OCI-LY7 (cell line): Measurements from ENCODE around the gene AOAH. TPM values are rescaled to one million over a fixed set of nuclear protein-coding genes. Genes with fewer than 3 reads are reported as not detected.

ENCODE experiments used
- BruUV-seq: library from RNA; stranded (reverse); fragments of 400-500 nt; replicated peaks from 2 replicates; lab custom pipeline; 2021; lab: Mats Ljungman, UMichigan
- CTCF ChIA-PET: fragments of 300-600 bp; sonication (Branson Sonifier 250); formaldehyde crosslinking; loops from one replicate; lab custom pipeline; 2022; ENCODE audit warnings: antibody characterized with exemption; ENCODE audit not compliant: unreplicated experiment; lab: Charles Lee
- POLR2A ChIA-PET: fragments of 300-600 bp; sonication (Branson Sonifier 250); formaldehyde crosslinking; loops from one replicate; lab custom pipeline; 2022; ENCODE audit warnings: antibody characterized with exemption; lab: Charles Lee
- DNase-seq: peaks from one replicate; pipeline ENCODE4 v3.0.0-alpha.2; 2015; ENCODE audit warnings: low spot score
- H2AFZ ChIP-seq: fragments of 200-600 bp; sonication (generic), shearing (Covaris generic); 2 replicates; pipeline ENCODE4 v1.6.1; 2014; ENCODE audit warnings: mild to moderate bottlenecking, antibody characterized with exemption, low read length, moderate library complexity
- H3K27ac ChIP-seq: fragments of 200-600 bp; sonication (generic); 2 replicates; pipeline ENCODE4 v1.5.1; 2014; ENCODE audit warnings: mixed run types, low read depth, mild to moderate bottlenecking, moderate library complexity, low read length, inconsistent platforms; ENCODE audit not compliant: poor library complexity, severe bottlenecking
- H3K36me3 ChIP-seq: fragments of 200-600 bp; sonication (generic); 2 replicates; pipeline ENCODE4 v1.6.1; 2014; ENCODE audit warnings: mild to moderate bottlenecking, antibody characterized with exemption, low read length, moderate library complexity, mixed read lengths; ENCODE audit not compliant: insufficient read depth
- H3K4me1 ChIP-seq: fragments of 200-600 bp; sonication (generic); 2 replicates; pipeline ENCODE4 v1.5.1; 2014; ENCODE audit warnings: mild to moderate bottlenecking, low read length; ENCODE audit not compliant: insufficient read depth, poor library complexity, severe bottlenecking
- H3K4me2 ChIP-seq: fragments of 200-600 bp; sonication (generic); 2 replicates; pipeline ENCODE4 v1.6.1; 2014; ENCODE audit warnings: mild to moderate bottlenecking, low read length
- H3K4me3 ChIP-seq: fragments of 200-600 bp; sonication (generic); 2 replicates; pipeline ENCODE4 v1.5.1; 2014; ENCODE audit warnings: mild to moderate bottlenecking, low read depth, low read length; ENCODE audit not compliant: poor library complexity, severe bottlenecking
- H3K79me2 ChIP-seq: fragments of 200-600 bp; sonication (generic); 2 replicates; pipeline ENCODE4 v1.6.1; 2016; ENCODE audit warnings: low read depth, mild to moderate bottlenecking, low read length, moderate library complexity, mixed read lengths; ENCODE audit not compliant: insufficient read depth
- H3K9me2 ChIP-seq: fragments of 200-600 bp; sonication (generic); 2 replicates; pipeline ENCODE4 v1.6.1; 2016; ENCODE audit warnings: mild to moderate bottlenecking, low read length, mixed read lengths; ENCODE audit not compliant: insufficient read depth
- H3K9me3 ChIP-seq: fragments of 200-600 bp; sonication (generic); 2 replicates; pipeline ENCODE4 v1.6.1; 2014; ENCODE audit warnings: mild to moderate bottlenecking, mixed run types, low read length, mixed read lengths
- H4K20me1 ChIP-seq: fragments of 200-600 bp; sonication (generic); 2 replicates; pipeline ENCODE4 v1.6.1; 2014; ENCODE audit warnings: mild to moderate bottlenecking, antibody characterized with exemption, low read length, moderate library complexity, mixed read lengths; ENCODE audit not compliant: insufficient read depth
- EZH2phosphoT487 ChIP-seq: fragments of 200-600 bp; sonication (generic); IDR thresholded peaks from 2 replicates; pipeline ENCODE4 v1.6.1; 2018; ENCODE audit warnings: low read depth, borderline replicate concordance, mild to moderate bottlenecking, mixed run types, antibody characterized with exemption, low read length, moderate library complexity, mixed read lengths
- intact Hi-C: fragments of 100-400 bp; cut with micrococcal nuclease; formaldehyde crosslinking; loops from one replicate; pipeline ENCODE4 v1.10.0; 2022; ENCODE audit not compliant: unreplicated experiment
- total RNA-seq, 2 experiments: library from RNA; depleted of rRNA in 1 of 2; stranded (reverse); fragments of >200 nt in 1 of 2; shearing (Covaris generic) in 1 of 2; gene quantifications; 2 replicates each; pipeline ENCODE4 v1.2.3, GENCODE V29; 2014 to 2022
- TF ChIP-seq, protein P1 (sequence below): fragments of 200-600 bp; sonication (generic); conservative IDR thresholded peaks from 2 replicates; pipeline ENCODE4 v1.5.1; 2014; ENCODE audit warnings: mild to moderate bottlenecking, antibody characterized with exemption, low read length, moderate library complexity, mixed read lengths

AOAH gene
- total RNA-seq, 2 experiments from 2014 or later = 0.13 to 0.61 TPM

DNA sequence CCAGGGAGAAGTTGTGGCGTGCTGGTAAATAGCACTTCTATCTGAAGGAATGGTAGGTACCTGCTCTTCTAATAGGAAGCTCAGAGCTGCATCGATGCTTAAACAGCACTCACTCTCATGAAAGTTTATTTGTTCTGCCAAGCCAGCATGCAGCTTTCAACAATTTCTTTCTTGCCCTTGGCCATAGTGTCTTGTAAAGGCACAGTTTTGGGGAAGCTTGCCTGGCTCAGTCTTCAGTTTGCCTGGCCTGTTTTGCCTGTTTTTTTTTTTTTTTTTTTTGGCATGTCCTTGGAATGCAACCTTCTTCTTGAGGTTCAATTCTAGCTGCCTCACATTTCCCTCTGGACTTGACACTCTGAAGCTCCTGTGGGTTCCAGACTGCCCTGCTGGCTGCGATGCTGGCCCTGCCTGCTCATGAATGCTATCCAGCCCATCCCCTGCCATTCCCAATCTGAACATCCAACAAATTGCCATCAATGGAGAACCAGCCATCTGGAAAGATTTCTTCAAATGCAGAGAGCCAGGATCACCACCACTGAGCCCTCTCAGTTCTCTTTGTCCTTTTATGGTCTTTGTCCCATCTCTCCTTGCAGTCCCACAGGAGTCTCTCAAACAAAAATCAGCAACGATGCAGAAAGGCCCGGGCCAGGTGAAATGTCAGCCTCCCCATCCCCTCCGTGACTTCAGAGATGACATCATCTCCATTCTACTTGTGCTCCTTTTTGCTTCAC is 200.8 kb downstream of the AOAH start:
- POLR2A ChIA-PET = interaction anchor here (0.5 kb wide), 1 partner anchor 108 kb away, joined by 7 read pairs; no protein-coding TSS in a partner anchor
- intact Hi-C loops = no loop called here
- BruUV-seq = no TSS peak
- CTCF ChIA-PET = no interaction called here
- H3K79me2 ChIP-seq = no peaks in the 10 kb centered on the region
- H2AFZ ChIP-seq = no peak overlapping the region
- no peak for DNase-seq
- no peak overlapping the region for H3K4me3 ChIP-seq
- H4K20me1 ChIP-seq = no peaks in the 10 kb centered on the region
- no peaks in the 10 kb centered on the region for H3K36me3 ChIP-seq
- TF ChIP-seq, protein P1, sequence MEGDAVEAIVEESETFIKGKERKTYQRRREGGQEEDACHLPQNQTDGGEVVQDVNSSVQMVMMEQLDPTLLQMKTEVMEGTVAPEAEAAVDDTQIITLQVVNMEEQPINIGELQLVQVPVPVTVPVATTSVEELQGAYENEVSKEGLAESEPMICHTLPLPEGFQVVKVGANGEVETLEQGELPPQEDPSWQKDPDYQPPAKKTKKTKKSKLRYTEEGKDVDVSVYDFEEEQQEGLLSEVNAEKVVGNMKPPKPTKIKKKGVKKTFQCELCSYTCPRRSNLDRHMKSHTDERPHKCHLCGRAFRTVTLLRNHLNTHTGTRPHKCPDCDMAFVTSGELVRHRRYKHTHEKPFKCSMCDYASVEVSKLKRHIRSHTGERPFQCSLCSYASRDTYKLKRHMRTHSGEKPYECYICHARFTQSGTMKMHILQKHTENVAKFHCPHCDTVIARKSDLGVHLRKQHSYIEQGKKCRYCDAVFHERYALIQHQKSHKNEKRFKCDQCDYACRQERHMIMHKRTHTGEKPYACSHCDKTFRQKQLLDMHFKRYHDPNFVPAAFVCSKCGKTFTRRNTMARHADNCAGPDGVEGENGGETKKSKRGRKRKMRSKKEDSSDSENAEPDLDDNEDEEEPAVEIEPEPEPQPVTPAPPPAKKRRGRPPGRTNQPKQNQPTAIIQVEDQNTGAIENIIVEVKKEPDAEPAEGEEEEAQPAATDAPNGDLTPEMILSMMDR = no peak
- TF ChIP-seq EZH2phosphoT487 = no peak
- no peaks in the 10 kb centered on the region for H3K4me1 ChIP-seq
- H3K27ac ChIP-seq = no peak overlapping the region
- no peaks in the 10 kb centered on the region for H3K9me3 ChIP-seq
- H3K9me2 ChIP-seq = no peaks in the 10 kb centered on the region
- no peak overlapping the region for H3K4me2 ChIP-seq

DNA sequence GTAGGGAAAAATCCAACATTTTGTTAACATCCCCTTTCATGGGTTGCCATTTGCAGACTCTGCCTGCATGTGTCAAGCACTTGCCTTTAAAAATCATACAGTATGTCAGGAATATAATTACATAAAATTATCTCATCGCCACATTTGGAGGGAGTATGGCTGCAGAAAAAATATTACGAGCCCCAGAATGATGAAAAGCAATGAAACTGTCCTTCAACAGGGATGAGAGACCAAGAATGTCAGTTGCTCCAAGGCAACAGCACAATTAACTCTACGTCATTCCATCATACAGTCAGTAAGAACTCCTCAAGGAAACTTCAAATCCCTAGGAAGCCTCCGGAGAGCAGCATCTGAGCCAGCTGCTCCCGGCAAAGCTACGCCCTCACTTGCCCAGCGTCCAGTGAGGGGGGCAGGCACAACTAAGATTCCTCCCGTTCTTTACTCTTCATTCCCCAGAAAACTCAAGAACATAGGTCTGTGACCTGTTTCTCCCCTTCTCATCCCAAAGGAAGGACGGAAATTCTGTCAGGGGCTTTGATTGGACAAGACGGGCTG is 201.8 kb downstream of the AOAH start:
- H3K36me3 ChIP-seq = no peaks in the 10 kb centered on the region
- H3K4me2 ChIP-seq = no peak overlapping the region
- no peak overlapping the region for H3K4me3 ChIP-seq
- ChIA-PET POLR2A (interaction anchor here (1.6 kb wide), 1 partner anchor 8 kb away, joined by 3 read pairs; no protein-coding TSS in a partner anchor), CTCF (no interaction called here)
- no peak overlapping the region for H3K27ac ChIP-seq
- H2AFZ ChIP-seq = no peak overlapping the region
- H3K9me3 ChIP-seq = no peaks in the 10 kb centered on the region
- no peaks in the 10 kb centered on the region for H3K4me1 ChIP-seq
- H3K9me2 ChIP-seq = no peaks in the 10 kb centered on the region
- intact Hi-C loops = no loop called here
- H4K20me1 ChIP-seq = no peaks in the 10 kb centered on the region
- BruUV-seq = no TSS peak
- TF ChIP-seq EZH2phosphoT487 = no peak
- TF ChIP-seq, protein P1 = no peak
- no peak for DNase-seq
- H3K79me2 ChIP-seq = no peaks in the 10 kb centered on the region

DNA sequence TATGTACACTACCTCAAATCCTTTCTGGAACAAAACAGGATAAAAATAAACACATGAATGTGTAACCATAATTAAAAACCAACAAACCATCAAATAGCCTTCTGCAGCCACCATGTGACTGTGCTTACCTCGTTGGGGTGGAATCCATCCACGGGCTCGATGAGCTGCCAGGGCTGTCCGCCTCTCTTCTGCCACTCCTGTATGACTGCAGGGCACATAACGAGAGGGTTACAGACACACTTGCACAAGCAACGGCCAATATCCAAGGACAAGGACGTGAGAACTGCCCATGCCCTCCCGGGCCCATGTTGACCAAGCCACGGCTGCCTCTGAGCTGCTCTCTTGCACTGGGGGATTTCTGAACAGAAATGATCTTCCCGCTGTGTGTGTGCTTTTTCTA is 202.4 kb downstream of the AOAH start:
- no peaks in the 10 kb centered on the region for H3K4me1 ChIP-seq
- no peaks in the 10 kb centered on the region for H4K20me1 ChIP-seq
- POLR2A ChIA-PET = interaction anchor here (0.7 to 1.6 kb wide), 2 partner anchors 8 to 168 kb away, joined by 3 read pairs; no protein-coding TSS in a partner anchor
- TF ChIP-seq, protein P1 = no peak
- TF ChIP-seq EZH2phosphoT487 = no peak
- BruUV-seq = no TSS peak
- no peaks in the 10 kb centered on the region for H3K36me3 ChIP-seq
- intact Hi-C loops = no loop called here
- H3K79me2 ChIP-seq = no peaks in the 10 kb centered on the region
- no peak overlapping the region for H3K4me2 ChIP-seq
- H2AFZ ChIP-seq = no peak overlapping the region
- H3K9me2 ChIP-seq = no peaks in the 10 kb centered on the region
- H3K27ac ChIP-seq = no peak overlapping the region
- no peak for DNase-seq
- no peaks in the 10 kb centered on the region for H3K9me3 ChIP-seq
- CTCF ChIA-PET = no interaction called here
- H3K4me3 ChIP-seq = no peak overlapping the region
